Measurements from ENCODE around the gene KAT8.

- TF ChIP-seq, protein P1, sequence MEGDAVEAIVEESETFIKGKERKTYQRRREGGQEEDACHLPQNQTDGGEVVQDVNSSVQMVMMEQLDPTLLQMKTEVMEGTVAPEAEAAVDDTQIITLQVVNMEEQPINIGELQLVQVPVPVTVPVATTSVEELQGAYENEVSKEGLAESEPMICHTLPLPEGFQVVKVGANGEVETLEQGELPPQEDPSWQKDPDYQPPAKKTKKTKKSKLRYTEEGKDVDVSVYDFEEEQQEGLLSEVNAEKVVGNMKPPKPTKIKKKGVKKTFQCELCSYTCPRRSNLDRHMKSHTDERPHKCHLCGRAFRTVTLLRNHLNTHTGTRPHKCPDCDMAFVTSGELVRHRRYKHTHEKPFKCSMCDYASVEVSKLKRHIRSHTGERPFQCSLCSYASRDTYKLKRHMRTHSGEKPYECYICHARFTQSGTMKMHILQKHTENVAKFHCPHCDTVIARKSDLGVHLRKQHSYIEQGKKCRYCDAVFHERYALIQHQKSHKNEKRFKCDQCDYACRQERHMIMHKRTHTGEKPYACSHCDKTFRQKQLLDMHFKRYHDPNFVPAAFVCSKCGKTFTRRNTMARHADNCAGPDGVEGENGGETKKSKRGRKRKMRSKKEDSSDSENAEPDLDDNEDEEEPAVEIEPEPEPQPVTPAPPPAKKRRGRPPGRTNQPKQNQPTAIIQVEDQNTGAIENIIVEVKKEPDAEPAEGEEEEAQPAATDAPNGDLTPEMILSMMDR (IDR thresholded peaks at IDR 0.05) = no peak
- no peak for TF ChIP-seq POLR2A (IDR thresholded peaks at IDR 0.05)
- no peak for TF ChIP-seq POLR2AphosphoS5 (IDR thresholded peaks at IDR 0.05; ENCODE audit: insufficient read depth in 1 of 2, low read depth in 1 of 2)
These were observed 28.3 kb upstream of the KAT8 start for GRCh38 chr16:31089199-31089598.

All from vagina (tissue), 2 donors.